GM18526 (cell line): ENCODE data around the gene SLC35C1.

ENCODE experiments used
- POLR2A ChIP-seq: IDR thresholded peaks from 3 replicates; pipeline ENCODE4 v1.6.1; 2011; ENCODE audit not compliant: insufficient read length; ENCODE audit errors: extremely low read depth

SLC35C1 gene

DNA sequence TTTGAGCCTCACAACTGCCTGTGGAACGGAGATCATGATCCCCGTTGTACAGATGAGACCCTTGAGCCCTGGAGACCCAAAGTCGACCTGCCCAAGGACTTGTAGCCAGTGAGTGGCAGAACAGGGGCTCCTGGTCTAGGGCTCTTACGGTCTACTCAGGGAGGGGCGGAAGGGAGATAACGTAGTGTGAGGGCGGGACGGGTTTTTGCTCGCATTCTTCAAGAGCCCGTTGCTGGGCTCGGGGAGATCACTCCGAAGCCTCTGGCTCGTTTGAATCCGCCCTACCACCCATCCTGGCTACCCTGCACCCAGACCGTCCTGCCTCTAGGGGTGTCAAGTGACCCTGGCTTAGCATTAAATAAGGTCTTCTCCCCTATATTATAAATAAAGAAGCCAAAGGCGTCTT, 43.0 kb downstream of the SLC35C1 start:
- TF ChIP-seq POLR2A: no peak

DNA sequence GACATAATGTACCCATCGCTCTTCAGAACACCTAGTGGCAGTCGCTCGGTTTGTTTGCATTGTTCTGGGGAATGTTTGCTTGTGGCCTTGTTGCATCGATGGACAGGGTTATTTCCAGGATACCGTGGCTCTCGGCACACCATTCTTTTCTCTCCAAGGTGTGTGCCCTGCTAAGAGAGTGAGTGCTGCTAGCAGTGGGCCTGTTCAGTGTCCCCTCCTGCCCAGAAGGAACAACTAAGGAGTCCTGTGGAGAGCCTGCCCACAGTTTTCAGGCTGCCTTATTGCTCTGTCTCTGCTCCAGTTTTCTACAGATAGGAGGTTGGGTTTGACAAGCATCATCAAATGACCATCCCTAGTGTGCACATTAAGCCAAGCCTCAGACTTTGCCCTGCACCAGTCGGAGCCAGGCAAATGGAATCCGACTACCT, 43.7 kb downstream of the SLC35C1 start:
- TF ChIP-seq POLR2A: no peak

DNA sequence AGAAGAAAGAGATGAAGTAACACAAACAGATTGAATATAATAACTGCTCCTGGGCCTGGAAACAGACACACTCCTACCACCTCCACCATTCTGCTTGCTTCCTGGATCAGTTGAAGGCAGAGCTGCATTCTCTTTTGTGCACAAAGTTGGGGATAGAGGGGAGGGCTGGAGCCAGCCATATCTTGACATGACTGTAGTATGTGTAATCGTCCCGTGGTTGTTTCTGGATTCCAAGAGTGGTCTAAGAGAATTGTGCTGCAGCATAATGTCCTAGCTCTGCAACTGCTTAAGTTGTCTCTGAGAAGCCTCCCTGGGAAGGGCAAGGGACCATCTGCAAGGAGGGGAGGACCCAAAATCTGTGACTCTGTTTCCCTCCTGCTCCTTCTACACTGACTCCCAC, 45.5 kb downstream of the SLC35C1 start:
- no peak for TF ChIP-seq POLR2A

DNA sequence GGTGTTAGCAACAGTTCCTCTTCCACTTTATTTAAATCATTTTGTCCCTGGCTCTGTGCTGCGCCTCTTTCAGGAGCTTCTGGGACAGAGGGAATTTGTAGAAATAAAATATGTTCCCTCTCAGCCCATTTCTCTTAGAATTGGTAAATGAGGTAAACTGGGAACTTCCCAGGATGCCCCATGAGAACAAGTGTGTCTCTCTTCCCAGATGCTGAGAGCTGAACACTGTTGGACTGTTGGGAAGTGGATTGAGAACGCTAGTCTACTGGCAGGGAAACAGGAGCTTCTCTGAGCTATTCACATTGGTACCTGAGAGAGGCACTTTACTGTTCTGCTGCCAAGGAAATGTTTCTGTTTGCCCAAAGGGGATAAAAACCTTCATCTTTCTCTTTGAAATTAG, 46.3 kb downstream of the SLC35C1 start:
- no peak for TF ChIP-seq POLR2A

DNA sequence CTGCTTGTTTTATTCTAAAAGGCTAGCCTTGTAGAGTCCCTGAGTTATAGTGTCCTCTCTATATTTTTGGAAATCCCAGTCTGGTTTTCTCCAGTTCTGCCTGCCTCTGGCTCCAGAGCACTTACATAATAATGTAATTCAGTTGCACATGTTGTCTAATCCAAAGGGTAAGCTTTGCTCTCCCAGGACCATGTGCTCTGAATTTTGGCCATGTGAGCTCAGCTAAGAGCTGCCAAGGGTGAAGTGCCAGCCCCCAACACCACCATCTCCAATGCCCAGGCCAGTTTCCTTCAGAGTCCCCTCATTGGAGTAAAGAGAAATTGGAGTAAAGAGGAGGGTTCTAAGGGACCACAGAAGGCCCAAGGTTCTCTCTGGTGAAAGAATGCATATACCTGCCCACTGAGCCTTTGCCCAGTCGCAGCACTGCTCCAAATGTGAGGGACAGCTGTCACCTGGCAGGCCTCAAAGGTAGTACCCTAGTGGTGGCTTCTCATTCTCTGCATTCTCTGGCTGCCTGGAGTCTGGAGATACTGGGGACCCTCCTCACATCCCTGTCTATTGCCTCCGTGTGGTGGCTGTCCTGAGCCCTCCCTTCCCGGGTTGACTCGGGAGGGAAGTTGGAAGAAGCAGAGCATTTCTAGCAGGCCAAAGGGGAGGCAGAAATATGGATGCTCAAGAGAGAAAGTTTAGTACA, 47.2 kb downstream of the SLC35C1 start:
- no peak for TF ChIP-seq POLR2A

DNA sequence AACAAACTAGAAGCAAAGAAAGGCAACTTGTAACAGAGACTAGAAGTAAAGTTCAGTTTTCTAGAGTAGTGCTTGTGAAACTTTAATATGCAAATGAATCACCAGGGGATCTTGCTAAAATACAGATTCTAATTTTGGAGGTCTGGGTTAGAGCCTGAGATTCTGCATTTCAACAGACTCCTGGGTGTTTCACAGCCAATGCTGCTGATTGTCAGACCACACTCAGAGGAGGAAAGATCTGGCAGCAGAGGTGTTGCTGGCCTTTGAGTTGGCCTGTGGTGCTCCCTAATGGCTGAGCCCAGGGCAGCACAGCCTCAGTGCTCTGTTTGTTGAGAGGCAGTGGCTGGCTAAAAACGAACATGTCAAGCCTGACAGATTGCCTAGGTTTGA, 47.8 kb downstream of the SLC35C1 start:
- TF ChIP-seq POLR2A: no peak

DNA sequence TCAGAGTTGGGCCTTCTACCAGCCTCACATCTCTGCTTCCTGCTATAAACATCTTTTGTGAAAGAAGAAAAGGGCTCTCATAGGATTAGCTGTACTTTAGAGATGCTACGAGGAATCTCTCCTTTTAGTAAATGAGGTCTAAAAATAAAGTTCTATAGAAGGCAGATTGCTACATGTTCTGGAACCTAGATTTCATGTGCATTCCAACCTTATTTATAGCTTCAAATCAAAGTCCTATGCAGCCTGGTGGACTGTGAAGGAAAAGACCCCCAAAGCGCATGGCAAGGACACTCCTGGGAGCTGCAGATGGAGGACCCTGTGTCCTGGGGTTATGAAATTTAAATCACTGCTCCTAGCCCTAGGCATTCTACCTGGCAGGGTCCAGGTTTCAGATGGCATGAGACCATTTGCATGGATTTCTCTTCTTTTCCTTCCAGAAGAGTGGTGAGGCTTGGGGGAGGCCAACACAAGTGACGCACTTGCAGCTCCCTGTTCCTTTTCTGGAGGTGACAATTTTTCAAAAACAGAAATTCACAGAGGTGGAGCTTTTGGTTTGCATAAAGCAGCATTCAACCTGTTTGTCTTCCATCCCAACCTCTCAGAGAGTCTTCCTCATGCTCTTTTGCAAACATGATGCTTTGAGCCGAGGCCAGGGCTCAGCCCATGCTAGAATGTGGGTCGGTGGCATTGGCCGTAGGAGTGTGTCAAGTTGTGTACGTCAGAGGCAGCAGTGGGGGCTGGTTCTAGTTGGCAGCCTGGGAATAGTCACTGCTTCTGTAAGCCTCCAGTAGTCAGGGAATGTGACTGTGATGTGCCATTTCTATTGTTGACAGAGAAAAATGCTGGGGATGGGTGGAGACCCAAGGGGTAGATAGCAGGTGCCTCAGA, 48.6 kb downstream of the SLC35C1 start:
- TF ChIP-seq POLR2A: no peak

DNA sequence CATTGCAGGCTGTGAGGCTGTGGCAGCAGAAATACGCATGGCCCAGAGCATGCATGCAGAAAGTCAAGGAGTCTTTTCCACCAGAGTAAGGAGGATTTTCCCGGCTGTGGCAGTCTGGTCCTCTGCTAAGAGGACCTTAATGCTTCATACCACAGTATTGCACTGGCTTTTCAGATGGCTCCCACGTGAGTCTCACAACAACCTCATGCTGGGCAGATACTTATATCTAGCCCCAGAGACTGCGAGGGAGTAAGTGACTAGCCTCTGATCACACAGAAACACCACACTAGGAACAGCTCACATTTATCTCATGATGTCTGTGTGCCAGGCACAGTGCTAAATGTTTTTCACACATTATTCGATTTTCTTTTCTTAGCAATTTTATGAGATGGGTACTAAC, 50.4 kb downstream of the SLC35C1 start:
- no peak for TF ChIP-seq POLR2A

DNA sequence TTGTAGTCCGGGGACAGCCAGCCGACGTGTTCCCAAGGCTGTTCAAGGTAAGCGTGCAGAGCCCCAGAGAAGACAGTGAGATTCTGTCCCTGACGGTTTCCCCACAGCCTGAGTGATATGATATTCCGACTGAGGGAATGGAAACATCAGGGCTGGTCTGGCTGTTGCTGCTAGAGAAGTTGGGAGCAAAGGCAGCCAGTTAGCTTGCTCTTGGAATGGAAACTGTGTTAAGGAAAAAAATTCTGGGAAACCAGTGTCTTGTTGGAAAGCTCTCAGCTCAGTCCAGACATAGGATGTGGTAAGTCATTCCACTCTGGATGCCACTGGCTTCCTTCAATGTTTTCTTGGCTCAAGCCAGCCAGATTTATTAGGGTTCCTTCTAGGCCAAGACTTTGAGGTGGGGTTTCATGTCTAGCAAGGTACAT, 51.1 kb downstream of the SLC35C1 start:
- no peak for TF ChIP-seq POLR2A

DNA sequence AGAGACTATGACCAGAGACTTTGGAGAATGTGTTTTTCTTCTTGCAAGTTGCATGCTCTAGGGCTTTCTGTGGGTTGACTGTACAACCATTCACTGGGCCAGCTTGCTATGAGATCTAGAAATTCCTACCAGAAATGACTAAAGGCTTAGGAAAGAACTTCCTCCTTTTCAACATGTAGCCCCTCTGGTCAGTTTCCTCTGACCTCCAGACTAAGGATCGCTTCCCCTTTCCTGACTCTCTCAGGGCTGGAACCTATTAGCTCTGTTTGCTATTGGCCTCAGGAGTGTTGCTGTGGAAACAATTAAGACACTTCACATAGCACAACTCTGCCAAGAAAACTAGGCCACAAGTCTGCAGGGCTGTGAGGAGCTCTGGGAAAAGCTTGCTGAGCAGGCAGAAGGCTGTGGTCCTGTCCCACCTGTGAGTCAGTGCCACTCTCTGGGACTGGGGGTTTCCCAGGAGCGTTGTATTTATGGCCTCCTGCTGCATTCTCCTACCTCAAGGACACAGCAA, 53.1 kb downstream of the SLC35C1 start:
- no peak for TF ChIP-seq POLR2A

DNA sequence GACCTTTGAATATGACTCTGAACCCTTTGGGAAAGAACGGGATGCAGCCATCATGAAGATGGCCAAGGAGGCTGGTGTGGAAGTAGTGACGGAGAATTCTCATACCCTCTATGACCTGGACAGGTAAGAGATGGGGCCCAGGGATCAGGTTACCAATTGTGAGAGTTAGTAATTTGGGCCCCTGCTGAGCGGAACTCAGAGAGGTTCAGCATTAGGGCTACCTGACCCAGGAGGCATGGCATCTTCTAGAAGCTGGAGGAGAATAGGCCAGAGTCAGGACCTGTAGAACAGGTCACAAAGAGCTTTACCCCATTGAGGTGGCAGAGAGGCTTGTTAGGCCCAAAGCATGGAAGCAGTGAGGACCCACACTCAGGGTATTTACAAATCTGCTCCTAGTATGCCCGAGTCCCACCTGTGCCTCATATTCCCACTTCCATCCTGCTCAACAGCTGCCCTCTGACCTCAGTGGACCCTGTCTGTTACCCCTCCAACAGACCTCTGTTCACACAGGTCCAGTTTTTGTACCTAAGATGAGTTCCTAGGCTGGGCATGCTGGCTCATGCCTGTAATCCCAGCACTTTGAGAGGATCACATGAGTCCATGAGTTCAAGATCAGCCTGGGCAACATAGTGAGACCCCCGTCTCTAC, 53.9 kb downstream of the SLC35C1 start:
- no peak for TF ChIP-seq POLR2A

DNA sequence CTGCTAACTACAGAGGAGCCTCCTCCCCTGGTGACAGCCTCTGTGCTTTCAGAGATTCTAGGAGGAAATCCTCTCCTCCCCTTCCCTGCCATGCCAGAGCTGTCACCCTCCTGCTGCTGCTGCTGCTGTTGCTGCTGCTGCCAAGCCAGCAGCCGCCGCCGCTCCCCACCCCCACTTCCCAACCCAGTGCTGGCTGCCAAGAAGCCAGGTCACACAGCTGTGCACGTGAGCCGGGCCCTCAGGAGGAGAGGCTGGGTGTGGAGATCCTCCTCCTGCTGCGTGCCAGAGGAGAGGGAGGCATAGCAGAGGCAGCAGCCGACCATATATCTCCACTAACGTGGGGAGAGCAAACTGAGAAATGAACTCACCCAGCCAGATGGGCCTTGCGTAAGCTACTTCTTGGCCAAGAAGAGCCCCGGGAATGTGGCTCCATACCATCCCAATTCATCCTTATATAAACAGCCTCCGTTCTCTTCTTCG, 54.8 kb downstream of the SLC35C1 start:
- TF ChIP-seq POLR2A: no peak

DNA sequence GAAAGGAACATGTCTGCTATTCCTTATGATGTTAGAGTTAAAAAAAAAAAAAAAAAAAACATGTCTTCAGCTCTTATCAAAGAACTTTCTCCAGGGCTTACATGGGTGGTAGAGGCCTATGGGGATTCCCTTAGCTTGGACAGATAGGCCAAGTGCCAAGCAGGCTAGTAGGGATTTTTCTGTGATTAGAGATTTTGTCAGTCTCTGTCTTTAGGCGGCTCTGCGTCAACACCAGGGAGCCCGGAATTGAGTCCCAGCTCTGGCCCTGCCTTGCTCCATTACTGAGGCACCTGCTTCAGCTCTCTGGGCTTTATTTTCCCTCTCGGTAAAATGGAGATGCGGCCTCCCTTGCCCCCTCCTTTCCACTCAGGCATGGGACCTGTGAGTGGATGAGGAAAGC, 55.4 kb downstream of the SLC35C1 start:
- no peak for TF ChIP-seq POLR2A

DNA sequence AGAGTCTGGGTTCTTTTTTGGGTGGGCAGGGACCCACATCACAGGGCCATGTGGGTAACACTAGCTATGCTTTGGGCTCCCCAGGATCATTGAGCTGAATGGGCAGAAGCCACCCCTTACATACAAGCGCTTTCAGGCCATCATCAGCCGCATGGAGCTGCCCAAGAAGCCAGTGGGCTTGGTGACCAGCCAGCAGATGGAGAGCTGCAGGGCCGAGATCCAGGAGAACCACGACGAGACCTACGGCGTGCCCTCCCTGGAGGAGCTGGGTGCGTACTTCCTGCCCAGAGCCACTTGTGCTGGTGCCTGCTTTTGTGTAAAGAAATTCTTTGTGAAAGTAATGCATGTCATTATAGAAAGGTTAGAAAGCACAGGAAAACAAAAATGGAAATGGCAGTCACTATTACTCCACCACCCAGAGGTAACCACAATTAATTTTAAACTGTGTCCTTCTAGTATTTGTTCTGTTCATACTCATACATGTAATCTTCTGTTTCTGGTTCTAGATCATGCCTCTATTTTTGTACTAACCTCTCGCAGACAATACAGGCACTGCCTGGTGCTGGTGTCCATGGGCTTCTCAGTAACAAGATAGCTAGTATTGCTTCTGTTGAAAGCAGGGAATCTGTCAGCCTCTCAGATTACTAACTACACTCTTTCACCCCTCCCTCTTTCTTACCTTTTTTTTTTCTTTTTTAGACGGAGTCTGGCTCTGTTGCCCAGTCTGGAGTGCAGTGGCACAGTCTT, 56.0 kb downstream of the SLC35C1 start:
- no peak for TF ChIP-seq POLR2A
